CD8-positive, alpha-beta memory T cell (primary cell): ENCODE results near the gene MCAM. TPM values are rescaled to one million over a fixed set of nuclear protein-coding genes. Genes with fewer than 3 reads are reported as not detected.

Source experiments
- CTCF ChIA-PET: fragments of 350-600 bp; sonication (Branson Sonifier 250); formaldehyde crosslinking; loops from one replicate; lab custom pipeline; 2021; ENCODE audit warnings: antibody characterized with exemption; lab: Charles Lee
- POLR2A ChIA-PET: fragments of 350-600 bp; sonication (Branson Sonifier 250); formaldehyde crosslinking; loops from one replicate; lab custom pipeline; 2021; ENCODE audit warnings: antibody characterized with exemption; lab: Charles Lee
- DNase-seq, 5 donors: peaks; one replicate each; pipeline versions ENCODE4 v3.0.0 to v3.0.0-alpha.2; 2020 to 2022; ENCODE audit warnings: mixed read lengths in 1 of 5
- H3K27ac ChIP-seq: one replicate; pipeline ENCODE4 v1.7.0; 2013; ENCODE audit warnings: low read depth, mild to moderate bottlenecking, low read length, moderate library complexity
- H3K27me3 ChIP-seq: 2 replicates; pipeline ENCODE4 v1.7.0; 2013; ENCODE audit warnings: low read length, mild to moderate bottlenecking; ENCODE audit not compliant: insufficient read depth, poor library complexity, severe bottlenecking
- H3K36me3 ChIP-seq: 2 replicates; pipeline ENCODE4 v1.7.0; 2013; ENCODE audit warnings: mild to moderate bottlenecking, low read length, moderate library complexity; ENCODE audit not compliant: insufficient read depth
- H3K4me1 ChIP-seq: 2 replicates; pipeline ENCODE4 v1.7.0; 2013; ENCODE audit warnings: mild to moderate bottlenecking, low read length, moderate library complexity; ENCODE audit not compliant: insufficient read depth
- H3K4me3 ChIP-seq: 2 replicates; pipeline ENCODE4 v1.7.0; 2013; ENCODE audit warnings: mild to moderate bottlenecking, low read length
- H3K9me3 ChIP-seq: 2 replicates; pipeline ENCODE4 v1.7.0; 2013; ENCODE audit warnings: mild to moderate bottlenecking, low read length
- H3K27ac Mint-ChIP-seq, 8 donors: one replicate each; pipeline ENCODE4 v1.8.0; 2020 to 2021; ENCODE audit warnings: mixed read lengths in 8 of 8, mild to moderate bottlenecking in 6 of 8, inconsistent platforms in 3 of 8, moderate library complexity in 3 of 8
- H3K27me3 Mint-ChIP-seq, 2 donors: one replicate each; pipeline ENCODE4 v1.8.0; 2020 to 2021; ENCODE audit warnings: mixed read lengths in 2 of 2, mild to moderate bottlenecking in 1 of 2, moderate library complexity in 1 of 2
- H3K36me3 Mint-ChIP-seq, 3 donors: one replicate each; pipeline ENCODE4 v1.8.0; 2020 to 2021; ENCODE audit warnings: mixed read lengths in 3 of 3, inconsistent platforms in 1 of 3, mild to moderate bottlenecking in 1 of 3
- H3K4me1 Mint-ChIP-seq, 3 donors: one replicate each; pipeline ENCODE4 v1.8.0; 2020 to 2021; ENCODE audit warnings: mixed read lengths in 3 of 3, inconsistent platforms in 1 of 3, mild to moderate bottlenecking in 1 of 3
- H3K4me3 Mint-ChIP-seq, 7 donors: one replicate each; pipeline ENCODE4 v1.8.0; 2020 to 2021; ENCODE audit warnings: mixed read lengths in 7 of 7, mild to moderate bottlenecking in 6 of 7, moderate library complexity in 4 of 7, inconsistent platforms in 2 of 7
- H3K9me3 Mint-ChIP-seq, 5 donors: one replicate each; pipeline ENCODE4 v1.8.0; 2020 to 2022; ENCODE audit warnings: mixed read lengths in 5 of 5, mild to moderate bottlenecking in 3 of 5, moderate library complexity in 2 of 5, inconsistent platforms in 1 of 5
- polyA plus RNA-seq: library from polyadenylated mRNA; unstranded; fragments of 300-500 nt; fragmentation: Illumina TruSeq; gene quantifications from one replicate; pipeline ENCODE4 v1.2.3, GENCODE V29; 2021
- total RNA-seq, 2 experiments: library from RNA; stranded (reverse); gene quantifications; one replicate each; pipeline ENCODE4 v1.2.3, GENCODE V29; 2021

MCAM gene
- total and polyA plus RNA-seq, 3 experiments from 2014 or later = 1.6 to 2.7 (median 2.0) TPM

DNA sequence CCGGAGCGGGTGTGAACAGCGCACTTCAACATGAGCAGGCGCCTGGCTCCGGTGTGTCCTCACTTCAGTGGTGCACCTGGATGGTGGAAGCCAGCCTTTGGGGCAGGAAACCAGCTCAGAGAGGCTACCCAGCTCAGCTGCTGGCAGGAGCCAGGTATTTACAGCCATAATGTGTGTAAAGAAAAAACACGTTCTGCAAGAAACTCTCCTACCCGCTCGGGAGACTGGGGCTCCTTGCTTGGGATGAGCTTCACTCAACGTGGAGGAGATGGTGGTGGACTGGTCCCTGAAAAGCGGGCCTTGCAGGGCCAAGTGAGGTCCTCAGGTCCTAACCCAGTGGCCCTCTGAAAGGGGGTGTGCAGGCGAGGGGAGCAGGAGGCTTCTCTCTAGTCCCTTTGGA lies 7.5 kb downstream of the MCAM start:
- Mint-ChIP-seq H3K36me3 (peaks cover 0 to 15% (median 5%) of the 10 kb centered on the region in 3 donors), H3K4me1 (peaks cover 0 to 10% (median 8%) of the 10 kb centered on the region in 3 donors), H3K27me3 (peaks cover 2 to 4% of the 10 kb centered on the region in 2 donors), H3K27ac (no peak overlapping the region), H3K9me3 (no peaks in the 10 kb centered on the region), H3K4me3 (peak overlapping the region in 2 of 7 donors; percentile 26 to 52)
- Histone ChIP-seq H3K4me3 (no peak overlapping the region), H3K27me3 (no peaks in the 10 kb centered on the region), H3K27ac (no peak overlapping the region), H3K9me3 (no peaks in the 10 kb centered on the region), H3K36me3 (no peaks in the 10 kb centered on the region), H3K4me1 (peaks cover 28% of the 10 kb centered on the region)
- CTCF ChIA-PET = interaction anchor here (1.1 to 1.3 kb wide), 3 partner anchors 12 to 113 kb away, joined by 3 read pairs; no protein-coding TSS in a partner anchor
- DNase-seq = no peak
- POLR2A ChIA-PET = no interaction called here

DNA sequence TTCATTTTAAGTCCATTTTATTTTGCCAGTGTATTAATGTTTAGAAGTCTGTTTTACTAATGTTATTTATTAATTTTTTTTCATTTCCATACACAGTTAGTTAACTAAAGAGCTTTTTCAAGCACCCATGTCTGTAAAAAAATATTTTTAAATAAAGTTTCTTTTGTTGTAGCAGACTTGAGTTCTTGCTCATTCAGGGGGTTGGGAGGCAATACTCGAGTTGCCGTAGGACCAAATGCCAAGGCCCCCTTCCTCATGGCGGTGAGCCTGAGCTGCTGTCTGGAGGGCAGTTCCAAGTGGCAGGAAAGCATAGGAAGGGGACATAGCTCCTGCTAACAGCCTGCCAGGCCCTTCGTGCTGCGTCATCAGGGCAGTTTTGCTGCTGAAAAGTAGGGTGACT lies 9.0 kb downstream of the MCAM start:
- Histone ChIP-seq H3K36me3 (peaks cover 3% of the 10 kb centered on the region), H3K27me3 (no peaks in the 10 kb centered on the region), H3K4me3 (no peak overlapping the region), H3K9me3 (no peaks in the 10 kb centered on the region), H3K27ac (no peak overlapping the region), H3K4me1 (peaks cover 28% of the 10 kb centered on the region)
- no peaks in the 10 kb centered on the region for H3K9me3 Mint-ChIP-seq
- ChIA-PET POLR2A (interaction anchor here (1.5 kb wide), 1 partner anchor 9 kb away, joined by 3 read pairs; the partner anchor contains the start of gene MCAM), CTCF (interaction anchor here (1.3 to 2.3 kb wide), 5 partner anchors 13 to 111 kb away, joined by 3 to 8 read pairs (median 4); partner anchors contain the start of gene CBL)
- peaks cover 0 to 2% of the 10 kb centered on the region in 2 donors for H3K27me3 Mint-ChIP-seq
- peaks cover 0 to 10% (median 8%) of the 10 kb centered on the region in 3 donors for H3K4me1 Mint-ChIP-seq
- H3K36me3 Mint-ChIP-seq = peaks cover 0 to 29% (median 8%) of the 10 kb centered on the region in 3 donors
- no peak overlapping the region for H3K4me3 Mint-ChIP-seq
- H3K27ac Mint-ChIP-seq = no peak overlapping the region
- no peak for DNase-seq

DNA sequence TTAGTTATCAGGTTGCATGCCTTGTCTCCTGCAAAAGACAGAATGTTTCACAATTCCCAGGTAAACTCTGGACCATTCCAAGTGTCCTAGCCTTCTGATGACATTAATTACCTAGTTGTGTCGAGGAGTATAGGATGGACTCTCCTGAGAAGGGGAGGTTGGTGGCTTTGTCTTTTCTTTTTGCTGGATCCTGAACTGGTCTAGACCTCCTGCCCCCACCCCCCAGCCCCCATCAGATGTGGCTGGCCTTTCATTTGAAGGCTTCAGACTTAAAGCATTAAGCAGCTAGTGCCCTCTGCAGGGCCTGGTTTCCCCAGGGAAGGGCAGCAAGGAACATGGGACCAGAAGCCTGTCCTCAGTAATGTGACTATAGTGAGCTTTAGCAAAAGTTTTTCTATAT lies 9.7 kb downstream of the MCAM start:
- Mint-ChIP-seq H3K9me3 (no peaks in the 10 kb centered on the region), H3K36me3 (peaks cover 0 to 37% (median 10%) of the 10 kb centered on the region in 3 donors), H3K27me3 (peaks cover 0 to 2% of the 10 kb centered on the region in 2 donors), H3K27ac (peak overlapping the region in 3 of 8 donors; percentile 14 to 85 (median 65)), H3K4me3 (no peak overlapping the region), H3K4me1 (peaks cover 0 to 10% (median 8%) of the 10 kb centered on the region in 3 donors)
- ChIA-PET POLR2A (interaction anchor here (1.5 kb wide), 1 partner anchor 10 kb away, joined by 3 read pairs; the partner anchor contains the start of gene MCAM), CTCF (interaction anchor here (1.3 to 2.3 kb wide), 3 partner anchors 16 to 110 kb away, joined by 4 to 8 read pairs (median 5); no protein-coding TSS in a partner anchor)
- Histone ChIP-seq H3K27me3 (no peaks in the 10 kb centered on the region), H3K9me3 (no peaks in the 10 kb centered on the region), H3K36me3 (peaks cover 3% of the 10 kb centered on the region), H3K4me3 (no peak overlapping the region), H3K4me1 (peaks cover 28% of the 10 kb centered on the region), H3K27ac (no peak overlapping the region)
- DNase-seq = no peak

DNA sequence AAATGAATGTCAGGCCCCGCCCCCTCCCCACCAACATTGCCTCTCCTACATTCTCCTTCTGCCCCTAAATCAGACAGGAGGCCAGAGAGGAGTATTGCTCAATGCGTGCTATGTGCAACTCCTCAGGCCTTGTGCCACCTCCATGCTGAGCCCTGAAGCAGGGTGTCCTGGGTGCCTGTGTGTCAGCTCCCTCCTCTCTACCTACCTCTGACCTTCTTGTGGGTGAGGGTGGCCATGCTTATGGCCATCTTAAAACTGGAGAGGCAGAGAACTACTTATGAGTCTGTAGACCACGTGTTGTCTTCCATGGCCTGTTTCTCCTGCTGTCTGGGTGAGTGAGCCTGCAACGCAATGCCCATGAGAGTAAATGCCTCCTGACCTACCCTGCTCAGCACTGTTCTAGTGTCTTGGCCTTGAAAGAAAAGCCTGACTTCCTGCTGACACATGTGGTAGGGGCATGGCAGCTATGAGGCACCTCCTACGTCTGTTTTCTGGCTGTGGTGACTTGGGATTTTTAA lies 10.5 kb downstream of the MCAM start:
- H3K27ac Mint-ChIP-seq = peak overlapping the region; percentile 39 to 85 (median 62)
- H3K27ac ChIP-seq = no peak overlapping the region
- no peaks in the 10 kb centered on the region for H3K9me3 ChIP-seq
- H3K9me3 Mint-ChIP-seq = no peaks in the 10 kb centered on the region
- H3K27me3 ChIP-seq = no peaks in the 10 kb centered on the region
- peak overlapping the region; percentile 34 for H3K4me3 ChIP-seq
- peaks cover 0 to 10% (median 8%) of the 10 kb centered on the region in 3 donors for H3K4me1 Mint-ChIP-seq
- H3K4me1 ChIP-seq = peaks cover 28% of the 10 kb centered on the region
- H3K36me3 ChIP-seq = peaks cover 3% of the 10 kb centered on the region
- CTCF ChIA-PET = interaction anchor here (1.9 kb wide), 1 partner anchor 18 kb away, joined by 5 read pairs; no protein-coding TSS in a partner anchor
- peak in 1 of 5 donors; percentile 85 for DNase-seq
- H3K36me3 Mint-ChIP-seq = peaks cover 0 to 45% (median 11%) of the 10 kb centered on the region in 3 donors
- H3K4me3 Mint-ChIP-seq = peak overlapping the region in 1 of 7 donors; percentile 15
- POLR2A ChIA-PET = interaction anchor here (0.7 kb wide), 2 partner anchors 10 to 15 kb away, joined by 3 read pairs; no protein-coding TSS in a partner anchor
- H3K27me3 Mint-ChIP-seq = peaks cover 0 to 2% of the 10 kb centered on the region in 2 donors

DNA sequence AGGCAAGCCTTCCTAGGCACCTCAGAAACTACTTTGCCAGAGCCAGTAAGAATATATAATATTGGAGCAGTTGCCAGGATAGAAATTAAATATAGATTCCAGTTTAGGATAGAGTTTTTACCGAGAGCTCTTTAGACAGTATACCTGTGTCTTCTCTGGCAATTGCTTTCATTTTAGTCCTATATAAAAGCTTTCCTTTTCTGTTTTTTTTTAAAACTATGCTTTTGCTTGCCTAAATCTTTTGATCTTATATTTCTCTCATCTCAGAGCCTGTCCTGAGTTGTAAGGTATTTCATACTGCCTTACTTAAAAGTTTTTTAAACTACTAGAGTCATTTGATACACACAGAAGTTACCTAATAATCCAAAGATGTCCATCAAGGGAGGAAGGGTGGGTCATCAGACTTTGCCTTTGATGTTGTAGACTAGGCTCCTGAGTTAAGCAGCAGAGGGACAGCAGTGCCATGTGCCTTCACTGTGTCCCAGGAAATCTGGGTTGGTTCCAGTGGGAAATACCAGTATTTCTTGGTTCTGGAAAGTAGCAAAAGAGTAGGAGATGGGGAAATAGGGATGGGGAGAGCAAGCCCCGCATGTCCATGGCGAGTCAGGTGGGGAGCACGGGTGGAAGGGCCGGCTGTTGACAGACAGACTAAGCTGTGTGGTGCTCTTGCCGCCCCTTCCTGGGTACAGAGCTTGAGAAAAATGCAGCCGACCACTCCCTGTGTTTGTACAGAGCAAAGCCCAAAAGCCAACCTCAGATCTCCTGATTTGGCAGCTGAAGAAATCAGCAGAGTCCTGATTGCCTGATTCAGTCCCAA lies 11.2 kb downstream of the MCAM start:
- no peak overlapping the region for H3K4me3 Mint-ChIP-seq
- H3K36me3 ChIP-seq = peaks cover 3% of the 10 kb centered on the region
- peak overlapping the region; percentile 34 for H3K4me3 ChIP-seq
- ChIA-PET POLR2A (interaction anchor here (0.7 kb wide), 2 partner anchors 10 to 15 kb away, joined by 3 read pairs; no protein-coding TSS in a partner anchor), CTCF (interaction anchor here (3.7 kb wide), 1 partner anchor 18 kb away, joined by 10 read pairs; no protein-coding TSS in a partner anchor)
- no peaks in the 10 kb centered on the region for H3K27me3 ChIP-seq
- H3K9me3 Mint-ChIP-seq = no peaks in the 10 kb centered on the region
- DNase-seq = peak in 1 of 5 donors; percentile 52
- no peak overlapping the region for H3K27ac ChIP-seq
- peaks cover 0 to 10% (median 8%) of the 10 kb centered on the region in 3 donors for H3K4me1 Mint-ChIP-seq
- peaks cover 0 to 2% of the 10 kb centered on the region in 2 donors for H3K27me3 Mint-ChIP-seq
- no peaks in the 10 kb centered on the region for H3K9me3 ChIP-seq
- H3K4me1 ChIP-seq = peaks cover 28% of the 10 kb centered on the region
- peak overlapping the region in 7 of 8 donors; percentile 39 to 86 (median 66) for H3K27ac Mint-ChIP-seq
- H3K36me3 Mint-ChIP-seq = peaks cover 0 to 51% (median 15%) of the 10 kb centered on the region in 3 donors

DNA sequence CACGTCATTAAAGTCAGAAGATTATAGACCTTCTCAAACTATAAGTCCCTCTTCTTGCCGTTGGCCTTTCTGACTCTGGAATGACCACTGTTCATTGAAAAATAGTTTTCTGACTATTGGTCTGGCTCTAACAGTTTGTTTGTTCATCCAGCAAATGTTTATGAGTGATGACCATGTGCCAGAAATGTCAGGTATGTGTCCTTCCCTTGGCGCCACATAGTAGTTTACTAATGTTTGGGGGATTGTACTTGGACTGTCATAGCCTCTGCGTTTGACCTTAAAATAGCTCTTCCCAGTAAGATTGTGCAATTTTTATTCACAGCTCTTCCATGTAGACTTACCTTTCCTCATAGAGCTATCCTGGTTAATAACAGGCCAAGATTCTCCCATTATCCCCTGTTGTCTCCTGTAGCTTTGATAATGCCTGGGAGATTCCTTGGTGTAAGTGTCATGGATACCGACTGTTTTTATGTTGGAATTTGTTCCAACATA lies 13.7 kb downstream of the MCAM start:
- Mint-ChIP-seq H3K27ac (no peak overlapping the region), H3K9me3 (no peaks in the 10 kb centered on the region), H3K27me3 (no peaks in the 10 kb centered on the region), H3K4me3 (no peak overlapping the region), H3K4me1 (peaks cover 0 to 10% (median 8%) of the 10 kb centered on the region in 3 donors), H3K36me3 (peaks cover 5 to 76% (median 25%) of the 10 kb centered on the region in 3 donors)
- no peaks in the 10 kb centered on the region for H3K9me3 ChIP-seq
- no peak for DNase-seq
- CTCF ChIA-PET = interaction anchor here (0.8 to 3.7 kb wide), 3 partner anchors 18 to 98 kb away, joined by 3 to 10 read pairs (median 3); partner anchors contain the start of gene CBL
- H3K4me1 ChIP-seq = peaks cover 28% of the 10 kb centered on the region
- H3K4me3 ChIP-seq = no peak overlapping the region
- H3K36me3 ChIP-seq = peaks cover 23% of the 10 kb centered on the region
- no peaks in the 10 kb centered on the region for H3K27me3 ChIP-seq
- no peak overlapping the region for H3K27ac ChIP-seq
- POLR2A ChIA-PET = no interaction called here

DNA sequence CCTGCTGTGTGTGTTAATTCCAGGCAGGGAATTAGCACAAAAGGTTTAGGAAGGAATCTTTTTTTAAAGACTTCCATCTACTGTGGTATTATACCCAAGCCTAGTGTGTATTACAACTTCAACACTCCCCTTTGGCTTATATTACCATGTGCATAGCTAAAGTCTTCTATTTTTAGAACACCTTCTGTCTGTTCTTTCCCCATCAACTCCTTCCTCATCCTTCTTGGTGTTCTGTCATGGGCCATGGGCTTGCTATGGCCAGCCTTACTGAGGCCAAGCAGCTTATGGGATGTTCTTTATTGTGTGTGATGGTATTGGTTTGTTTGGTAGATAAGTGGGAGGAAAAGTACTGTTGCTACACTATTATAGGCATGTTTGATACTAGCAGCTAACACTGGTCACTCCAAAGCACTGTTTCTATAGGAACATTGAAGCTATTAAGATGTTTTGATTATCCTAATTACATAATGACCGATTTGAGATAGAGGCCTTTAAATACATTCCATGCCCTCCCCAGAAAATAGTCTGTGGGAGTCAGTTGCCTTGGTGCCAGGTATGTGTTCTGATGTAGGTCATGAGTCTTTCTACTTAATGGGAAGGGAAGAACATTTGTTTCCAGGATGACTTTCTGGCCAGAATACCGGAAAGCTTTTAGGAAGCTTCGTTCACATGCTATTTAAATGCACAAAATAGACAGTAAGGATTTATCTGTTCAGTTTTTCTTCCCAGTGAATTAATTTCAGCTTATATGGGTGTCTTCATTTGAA lies 16.5 kb downstream of the MCAM start:
- H3K9me3 Mint-ChIP-seq = no peaks in the 10 kb centered on the region
- peaks cover 39% of the 10 kb centered on the region for H3K36me3 ChIP-seq
- ChIA-PET CTCF (interaction anchor here (0.8 to 1.5 kb wide), 4 partner anchors 12 to 131 kb away, joined by 3 to 5 read pairs (median 3); partner anchors contain the start of genes CBL and NLRX1), POLR2A (no interaction called here)
- H3K4me3 ChIP-seq = no peak overlapping the region
- no peak for DNase-seq
- peak overlapping the region in 1 of 8 donors; percentile 82 for H3K27ac Mint-ChIP-seq
- peaks cover 7% of the 10 kb centered on the region for H3K4me1 ChIP-seq
- H3K27me3 Mint-ChIP-seq = no peaks in the 10 kb centered on the region
- peaks cover 5 to 94% (median 34%) of the 10 kb centered on the region in 3 donors for H3K36me3 Mint-ChIP-seq
- H3K4me1 Mint-ChIP-seq = peaks cover 0 to 4% (median 2%) of the 10 kb centered on the region in 3 donors
- H3K27ac ChIP-seq = no peak overlapping the region
- no peaks in the 10 kb centered on the region for H3K27me3 ChIP-seq
- no peak overlapping the region for H3K4me3 Mint-ChIP-seq
- no peaks in the 10 kb centered on the region for H3K9me3 ChIP-seq
